Measurements from ENCODE around the gene CRK.
"Not testable (repeated sequence)": the region's sequence is repeated elsewhere in the genome, so short reads cannot be mapped to it uniquely, and the experiment has no call there.

Gene CRK

DNA sequence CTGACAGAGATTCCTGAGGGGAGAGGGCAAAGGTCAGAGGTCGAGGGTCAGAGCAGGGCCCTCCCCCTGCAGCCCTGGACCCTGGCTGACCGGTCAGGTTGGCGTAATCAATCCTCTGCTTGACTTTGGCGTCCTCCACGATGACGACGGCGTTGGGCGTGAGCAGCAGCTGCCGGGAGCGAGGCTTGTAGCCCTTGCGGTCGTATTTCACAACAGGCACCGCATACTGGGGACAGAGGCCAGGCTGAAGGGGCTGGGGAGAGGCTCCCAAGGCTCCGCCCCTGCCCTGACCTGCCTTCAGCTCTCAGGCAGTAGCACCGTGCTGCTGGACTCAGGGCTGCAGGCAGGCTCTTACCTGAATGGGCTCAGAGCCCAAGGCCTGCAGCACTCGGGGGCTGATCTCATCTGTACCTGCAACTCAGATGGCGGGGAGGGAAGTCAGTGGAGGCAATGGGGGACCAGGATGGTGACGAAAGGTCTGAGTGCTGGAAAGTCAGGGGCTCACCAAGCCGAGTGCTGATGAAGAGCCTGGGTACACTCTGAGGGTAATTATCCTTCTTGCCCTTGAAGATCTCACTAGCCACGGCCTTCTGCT, 12.0 kb upstream of the CRK start:
- no peak for DNase-seq (ENCODE audit: low spot score)

DNA sequence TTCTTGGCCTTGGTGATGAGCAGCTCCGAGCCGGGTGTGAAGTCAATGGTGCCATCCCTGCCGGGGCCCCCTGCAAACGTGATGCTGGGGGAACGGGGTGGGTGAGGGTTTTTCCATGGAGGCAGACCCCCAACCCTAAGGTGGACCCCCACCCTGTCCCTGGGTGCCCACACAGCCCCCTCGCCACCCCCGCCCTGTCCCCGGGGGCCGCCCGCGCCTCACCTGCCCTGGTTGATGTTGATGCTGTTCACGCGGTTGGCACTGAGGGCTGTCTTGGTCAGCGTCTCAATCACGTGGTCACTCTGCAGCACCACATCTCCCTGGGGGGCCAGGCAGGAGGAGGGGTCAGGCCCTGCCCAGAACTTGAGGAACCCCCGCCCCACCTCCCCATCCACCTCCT, 11.2 kb upstream of the CRK start:
- DNase-seq (ENCODE audit: low spot score): no peak

DNA sequence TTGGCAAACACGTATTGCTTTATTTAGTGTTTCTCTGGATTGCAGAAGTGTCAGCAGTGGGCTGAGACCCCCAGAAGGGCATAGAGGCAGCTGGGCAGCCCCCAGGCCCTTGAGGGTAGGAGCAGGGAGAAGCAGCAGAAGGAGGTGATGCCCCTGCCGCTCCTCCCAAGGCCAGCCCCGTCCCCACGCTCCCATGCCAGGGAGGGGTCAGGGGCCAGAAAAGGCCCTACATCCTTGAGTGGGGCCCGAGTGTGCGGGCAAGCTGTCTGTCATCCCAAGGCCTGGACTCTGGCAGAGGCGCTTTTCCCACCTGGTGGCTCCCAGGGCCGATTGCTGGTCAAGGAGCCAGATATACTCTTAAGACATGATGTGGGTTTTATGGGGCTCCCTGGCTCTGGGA, 8.2 kb upstream of the CRK start:
- no peak for DNase-seq (ENCODE audit: low spot score)

DNA sequence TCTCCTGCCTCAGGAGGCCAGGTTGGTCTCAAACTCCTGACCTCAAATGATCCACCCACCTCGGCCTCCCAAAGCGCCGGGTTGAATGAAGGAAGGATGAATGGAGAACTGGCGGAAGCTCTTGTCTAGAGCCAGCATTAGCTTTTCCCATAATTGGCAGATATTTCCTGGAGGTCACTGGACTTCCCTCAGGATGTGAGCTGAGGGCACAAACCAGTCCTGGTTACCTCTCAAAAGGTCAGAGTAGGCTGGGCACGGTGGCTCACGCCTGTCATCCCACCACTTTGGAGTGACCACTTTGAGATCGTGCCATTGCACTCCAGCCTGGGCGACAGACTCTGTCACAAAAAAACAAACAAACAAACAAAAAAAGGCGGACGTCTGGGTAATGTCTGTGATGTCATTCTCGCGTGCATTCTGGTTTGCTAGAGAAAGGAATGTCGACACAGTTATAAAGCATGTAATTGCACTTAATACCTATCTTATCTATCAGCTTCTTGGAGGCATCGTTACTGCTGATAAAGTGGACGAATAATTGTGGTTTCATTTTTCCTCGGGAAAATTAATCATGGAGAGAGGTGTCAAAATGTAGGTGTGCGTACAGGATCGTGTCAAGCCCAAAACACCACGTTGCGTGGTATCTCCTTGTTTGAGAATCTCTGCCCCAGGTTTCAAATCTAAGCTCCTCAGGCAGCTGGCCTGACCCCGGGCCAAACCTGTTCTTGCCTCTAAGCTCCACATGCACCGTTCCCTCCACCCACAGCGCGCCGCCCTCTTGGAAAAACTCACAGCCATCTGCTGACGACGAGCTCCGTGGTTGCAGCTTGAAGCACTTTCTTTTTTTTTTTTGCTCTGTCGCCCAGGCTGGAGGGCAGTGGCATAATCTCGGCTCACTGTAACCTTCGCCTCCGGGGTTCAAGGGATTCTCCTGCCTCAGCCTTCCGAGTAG, 6.4 kb upstream of the CRK start:
- DNase-seq (ENCODE audit: low spot score): no peak

DNA sequence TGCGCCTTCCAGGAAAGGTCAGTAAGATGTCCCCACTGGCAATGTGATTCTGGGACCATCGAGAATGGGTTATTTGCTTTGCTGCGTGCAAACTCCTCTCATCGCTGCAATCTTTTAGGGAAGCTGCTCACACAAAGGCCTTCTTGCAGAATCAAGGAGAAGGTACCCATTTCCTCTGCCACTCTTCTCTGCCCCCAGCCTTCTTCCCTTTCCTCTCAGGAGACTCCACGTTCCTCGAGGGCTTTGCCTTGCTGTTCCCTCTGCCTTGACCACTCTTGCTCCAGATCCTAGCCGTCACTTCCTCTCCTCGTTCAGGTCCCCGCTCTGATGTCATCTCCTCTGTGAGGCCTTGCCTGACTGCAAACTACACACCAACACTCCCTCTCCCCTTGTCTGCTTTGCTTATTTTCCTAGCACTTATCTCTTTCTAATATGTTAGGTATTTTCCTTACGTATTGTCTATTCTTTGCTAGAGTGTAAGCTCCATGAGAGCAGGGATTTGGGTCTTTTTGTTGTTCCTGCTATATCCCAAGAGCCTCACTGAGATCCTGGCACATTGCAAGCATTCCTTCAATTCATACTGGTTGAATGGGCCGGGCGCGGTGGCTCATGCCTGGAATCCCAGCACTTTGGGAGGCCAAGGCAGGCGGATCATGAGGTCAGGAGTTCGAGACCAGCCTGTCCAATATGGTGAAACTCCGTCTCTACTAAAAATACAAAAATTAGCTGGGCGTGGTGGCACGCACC, 5.3 kb upstream of the CRK start:
- DNase-seq (ENCODE audit: low spot score): no peak

DNA sequence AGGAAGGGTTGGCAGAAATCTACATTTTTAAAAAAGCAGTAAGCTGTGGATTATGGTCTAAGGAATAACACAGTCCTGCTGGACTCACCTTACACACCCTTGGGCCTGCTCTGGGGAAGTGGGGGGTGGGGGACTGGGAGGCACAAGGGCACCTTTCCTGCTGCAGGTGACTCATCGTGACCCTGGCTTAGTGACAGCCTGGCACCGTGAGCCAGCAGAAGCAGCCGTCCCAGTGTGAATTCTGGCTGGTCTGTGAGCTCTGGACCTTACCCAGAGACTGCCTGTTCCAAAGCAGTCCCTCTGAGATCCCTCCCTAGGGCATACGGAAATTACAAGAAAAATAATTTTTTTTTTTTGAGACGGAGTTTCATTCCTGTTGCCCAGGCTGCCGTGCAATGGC, 4.2 kb upstream of the CRK start:
- no peak for DNase-seq (ENCODE audit: low spot score)

DNA sequence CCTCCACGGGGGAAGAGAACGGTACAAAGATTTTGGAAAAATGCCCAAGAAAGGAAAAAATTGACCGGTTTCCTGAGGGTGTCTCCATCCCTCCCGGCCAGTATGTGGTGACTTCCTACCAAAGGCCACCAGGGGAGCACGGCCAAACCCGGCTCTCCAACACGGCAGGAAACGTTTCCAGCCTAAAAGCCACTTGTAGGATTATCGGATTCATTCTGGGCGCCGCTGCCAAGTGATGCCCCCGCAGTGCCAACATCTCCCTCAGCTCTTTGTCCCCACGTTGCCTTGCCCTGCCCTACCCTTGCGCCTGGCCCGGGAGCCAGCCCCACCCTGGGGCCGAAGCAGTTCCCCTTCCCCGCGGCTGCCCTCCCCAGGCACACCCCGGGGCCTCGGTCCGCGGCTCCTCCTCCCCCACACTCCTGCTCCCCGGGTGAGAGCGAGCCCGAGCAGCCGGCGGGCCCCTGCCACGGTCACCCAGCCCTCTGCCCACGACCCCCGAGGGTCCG, 688 bp downstream of the CRK start:
- DNase-seq (ENCODE audit: low spot score): no peak

DNA sequence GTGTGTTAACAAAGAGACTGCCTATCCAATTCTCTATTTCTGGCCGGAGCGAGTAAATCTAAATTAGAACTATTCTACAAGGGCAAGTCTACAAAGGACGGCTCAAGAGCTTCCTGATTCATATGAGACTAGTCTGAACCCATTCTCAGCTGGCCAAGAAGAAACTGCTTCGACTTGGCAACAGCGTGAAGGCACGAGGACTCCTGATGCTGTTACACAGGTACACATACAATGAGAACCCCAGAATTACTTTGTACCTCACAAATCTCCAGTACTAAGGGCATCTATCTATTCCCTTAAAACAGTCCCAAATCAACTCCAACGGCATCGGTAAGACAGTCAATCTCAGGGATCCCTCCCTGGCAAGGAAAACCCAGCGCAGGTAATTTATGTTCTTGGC, 1.5 kb downstream of the CRK start:
- DNase-seq (ENCODE audit: low spot score): no peak

DNA sequence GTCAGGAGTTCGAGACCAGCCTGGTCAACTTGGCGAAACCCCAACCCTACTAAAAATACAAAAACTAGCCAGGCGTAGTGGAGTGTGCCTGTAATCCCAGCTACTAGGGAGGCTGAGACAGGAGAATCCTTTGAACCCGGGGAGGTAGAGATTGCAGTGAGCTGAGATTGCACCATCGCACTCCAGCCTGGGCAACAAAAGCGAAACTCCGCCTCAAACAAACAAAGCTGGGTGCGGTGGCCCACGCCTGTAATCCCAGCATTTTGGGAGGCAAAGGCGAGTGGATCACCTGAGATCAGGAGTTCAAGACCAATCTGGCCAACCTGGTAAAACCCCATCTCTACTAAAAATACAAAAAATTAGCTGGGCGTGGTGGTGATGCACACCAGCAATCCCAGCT, 2.3 kb downstream of the CRK start:
- not testable (repeated sequence) for DNase-seq (ENCODE audit: low spot score)

DNA sequence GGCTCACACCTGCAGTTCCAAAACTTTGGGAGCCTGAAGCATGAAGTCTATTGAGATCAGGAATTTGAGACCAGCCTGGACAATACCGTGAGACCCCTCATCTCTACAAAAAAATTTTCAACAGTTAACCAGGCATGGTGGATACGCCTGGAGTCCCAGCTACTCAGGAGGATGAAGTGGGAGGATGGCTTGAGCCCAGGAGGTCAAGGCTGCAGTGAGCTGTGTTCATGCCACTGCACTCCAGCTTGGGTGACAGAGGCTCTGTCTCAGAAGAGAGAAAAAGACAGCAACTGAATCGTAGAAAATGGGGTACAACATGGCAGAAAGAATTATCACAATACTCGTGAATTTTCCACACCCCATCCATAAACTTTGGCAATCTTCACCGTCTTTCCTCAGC, 3.2 kb downstream of the CRK start:
- DNase-seq (ENCODE audit: low spot score): no peak

DNA sequence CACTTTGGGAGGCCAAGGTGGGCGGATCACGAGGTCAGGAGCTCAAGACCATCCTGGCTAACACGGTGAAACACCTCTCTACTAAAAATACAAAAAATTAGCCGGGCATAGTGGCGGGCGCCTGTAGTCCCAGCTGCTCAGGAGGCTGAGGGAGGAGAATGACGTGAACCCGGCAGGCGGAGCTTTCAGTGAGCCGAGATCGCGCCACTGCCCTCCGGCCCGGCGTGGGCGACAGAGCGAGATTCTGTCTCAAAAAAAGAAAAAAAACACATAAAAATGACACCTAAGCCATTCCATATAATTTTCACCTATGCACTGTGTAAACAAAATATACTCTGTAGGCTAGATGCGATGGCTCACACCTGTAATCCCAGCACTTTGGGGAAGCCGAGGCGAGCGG, 5.8 kb downstream of the CRK start:
- DNase-seq (ENCODE audit: low spot score): not testable (repeated sequence)

DNA sequence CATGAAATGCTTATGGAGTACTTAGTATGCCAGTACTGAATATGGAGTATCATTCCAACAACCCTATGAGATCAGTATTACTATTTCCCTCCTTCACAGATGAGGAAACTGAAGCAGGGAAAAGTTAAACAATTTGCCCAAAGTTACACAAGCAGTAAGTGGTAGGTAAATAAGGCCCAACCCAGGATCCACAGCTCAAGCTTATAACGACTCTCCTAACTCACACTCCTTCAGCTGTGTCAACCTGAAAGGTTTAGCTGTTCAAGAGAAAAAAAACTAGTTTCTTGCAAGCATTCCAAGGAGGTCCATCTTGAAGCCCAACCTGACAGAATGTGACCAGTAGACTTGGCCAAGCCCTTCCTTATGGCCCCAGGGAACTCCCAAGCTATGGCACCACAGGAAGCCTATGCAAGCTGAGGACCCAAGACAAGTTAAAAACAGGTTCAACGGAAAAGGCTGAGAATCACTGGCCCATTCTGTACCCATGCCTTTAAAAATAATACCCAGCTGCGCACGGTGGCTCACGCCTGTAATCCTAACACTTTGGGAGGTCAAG, 6.5 kb downstream of the CRK start:
- DNase-seq (ENCODE audit: low spot score): no peak

DNA sequence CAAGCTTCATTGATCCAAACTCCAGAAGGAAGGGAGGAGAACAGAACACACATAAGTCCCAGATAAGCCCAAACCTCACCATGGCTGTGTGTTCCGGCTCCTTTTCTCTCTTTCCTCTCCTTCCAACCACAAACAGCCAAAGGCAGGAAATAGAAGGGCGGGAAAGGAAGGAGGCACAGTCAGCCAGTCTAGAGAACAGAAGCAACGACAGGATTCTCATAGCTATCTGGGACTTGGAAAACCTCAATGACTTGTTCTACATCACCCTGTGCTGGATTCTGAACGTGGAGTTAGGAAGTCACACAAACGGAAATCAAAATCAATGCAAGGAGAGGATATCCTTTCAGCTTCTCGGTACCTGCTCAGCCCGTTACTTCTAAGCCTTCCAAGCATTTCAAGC, 9.0 kb downstream of the CRK start:
- no peak for DNase-seq (ENCODE audit: low spot score)

DNA sequence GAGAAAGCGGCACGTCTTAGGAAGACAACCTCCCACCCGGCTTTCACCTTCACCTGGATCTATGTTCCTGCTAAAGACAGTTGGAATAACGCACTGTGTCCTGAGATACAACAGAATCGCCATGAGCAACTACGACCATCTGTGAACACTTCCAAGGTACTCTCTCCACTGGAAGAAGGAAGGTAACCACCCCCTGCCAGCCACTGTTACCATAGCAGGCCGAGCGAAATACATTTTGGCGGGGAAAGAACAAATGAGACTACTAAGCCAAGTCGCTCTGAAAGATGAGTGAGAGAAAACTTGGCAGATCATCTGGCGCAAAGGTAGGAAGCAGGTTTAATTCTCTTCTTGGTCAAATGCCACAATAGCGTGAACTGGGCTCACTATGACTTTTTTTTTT, 9.8 kb downstream of the CRK start:
- no peak for DNase-seq (ENCODE audit: low spot score)

DNA sequence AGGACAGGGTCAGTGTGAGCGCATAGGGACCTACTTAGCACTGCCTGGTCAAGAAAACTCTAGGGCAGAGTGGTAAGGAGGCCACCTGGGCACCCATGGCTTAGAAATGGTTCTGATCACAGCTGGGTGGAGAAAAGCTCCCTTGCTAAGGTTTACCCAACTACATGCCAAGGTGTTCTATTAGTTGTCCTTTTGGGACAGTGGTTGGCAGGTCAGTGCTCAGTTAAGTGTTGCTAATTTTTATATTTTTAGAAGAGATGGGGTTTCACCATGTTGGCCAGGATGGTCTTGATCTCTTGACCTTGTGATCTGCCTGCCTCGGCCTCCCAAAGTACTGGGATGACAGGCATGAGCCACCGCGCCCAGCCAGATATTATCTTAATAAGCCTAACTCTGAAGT, 10.3 kb downstream of the CRK start:
- DNase-seq (ENCODE audit: low spot score): not testable (repeated sequence)

DNA sequence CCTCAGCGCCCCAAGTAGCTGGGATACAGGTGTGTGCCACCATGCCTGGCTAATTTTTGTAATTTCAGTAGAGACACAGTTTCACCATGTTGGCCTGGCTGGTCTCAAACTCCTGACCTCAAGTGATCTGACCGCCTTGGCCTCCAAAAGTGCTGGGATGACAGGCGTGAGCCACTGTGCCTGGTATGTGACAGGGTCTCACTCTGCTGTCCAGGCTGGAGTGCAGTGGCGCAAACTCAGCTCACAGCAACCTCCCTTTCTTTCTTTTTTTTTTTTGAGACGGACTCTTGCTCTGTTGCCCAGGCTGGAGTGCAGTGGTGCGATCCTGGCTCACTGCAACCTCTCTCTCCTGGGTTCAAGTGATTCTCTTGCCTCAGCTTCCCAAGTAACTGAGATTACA, 13.3 kb downstream of the CRK start:
- not testable (repeated sequence) for DNase-seq (ENCODE audit: low spot score)

DNA sequence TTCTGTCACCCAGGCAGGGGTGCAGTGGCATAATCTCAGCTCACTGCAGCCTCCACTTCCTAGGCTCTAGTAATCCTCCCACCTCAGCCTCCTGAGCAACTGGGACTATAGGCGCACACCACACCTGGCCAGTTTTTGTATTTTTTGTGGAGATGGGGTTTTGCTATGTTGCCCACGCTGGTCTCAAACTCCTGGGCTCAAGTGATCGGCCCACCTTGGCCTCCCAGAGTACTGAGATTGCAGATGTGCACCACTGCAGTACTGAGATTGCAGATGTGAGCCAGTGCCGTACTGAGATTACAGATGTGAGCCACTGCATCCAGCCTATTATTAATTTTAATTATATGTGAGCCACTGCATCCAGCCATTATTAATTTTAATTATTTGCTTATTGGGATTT, 13.8 kb downstream of the CRK start:
- DNase-seq (ENCODE audit: low spot score): no peak

DNA sequence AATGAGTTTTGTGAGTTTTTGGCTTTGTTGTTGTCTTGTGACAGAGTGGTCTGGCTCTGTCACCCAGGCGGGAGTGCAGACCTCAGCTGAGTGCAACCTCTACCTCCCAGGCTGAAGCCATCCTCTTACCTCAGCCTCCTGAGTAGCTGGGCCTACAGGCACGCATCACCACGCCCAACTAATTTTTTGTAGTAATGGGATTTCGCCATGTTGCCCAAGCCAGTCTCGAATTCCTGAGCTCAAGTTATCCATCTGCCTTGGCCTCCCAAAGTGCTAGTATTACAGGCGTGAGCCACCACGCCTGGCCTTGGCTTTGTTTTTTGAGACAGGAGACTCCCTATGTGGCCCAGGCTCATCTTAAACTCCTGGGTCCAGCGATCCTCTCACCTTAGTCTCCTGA, 15.1 kb downstream of the CRK start:
- DNase-seq (ENCODE audit: low spot score): no peak

DNA sequence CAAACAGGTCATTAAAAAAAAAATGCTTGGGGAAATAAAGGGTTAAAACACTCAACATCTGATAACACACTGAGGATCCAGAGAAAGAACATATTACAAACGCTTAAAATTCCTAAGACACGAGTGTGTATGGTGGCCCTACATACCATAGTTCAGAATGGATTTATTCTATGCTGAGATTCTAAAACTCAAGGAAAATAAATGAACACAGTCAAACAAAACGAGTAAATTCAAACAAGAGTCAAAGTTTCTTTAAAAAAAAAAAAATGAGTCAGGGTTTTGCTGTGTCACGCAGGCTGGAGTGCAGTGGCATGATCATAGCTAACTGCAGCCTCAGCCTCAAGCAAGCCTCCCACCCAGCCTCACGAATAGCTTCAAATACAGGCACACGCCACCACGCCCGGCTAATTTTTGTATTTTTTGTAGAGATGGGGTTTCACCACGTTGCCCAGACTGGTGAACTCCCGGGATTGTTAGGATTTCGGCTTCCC, 17.4 kb downstream of the CRK start:
- no peak for DNase-seq (ENCODE audit: low spot score)

DNA sequence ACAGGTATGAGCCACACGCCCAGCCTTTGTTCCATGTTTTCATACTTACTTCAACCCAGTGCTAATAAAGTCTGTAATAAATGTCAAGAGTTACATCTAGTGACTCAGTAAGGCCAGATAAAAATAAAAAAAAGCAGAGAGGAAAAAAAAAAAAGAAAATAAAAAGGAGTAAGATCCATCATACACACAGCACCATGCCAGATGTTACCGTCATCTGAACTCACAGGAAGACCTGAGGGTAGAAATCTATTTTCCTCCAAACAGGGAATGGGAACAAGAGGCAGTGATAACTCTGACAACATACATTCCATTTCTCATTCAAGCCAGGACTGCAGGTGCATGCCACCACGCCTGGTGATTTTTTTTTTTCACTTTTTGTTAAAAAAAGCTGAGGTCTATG, 20.7 kb downstream of the CRK start:
- no peak for DNase-seq (ENCODE audit: low spot score)

DNA sequence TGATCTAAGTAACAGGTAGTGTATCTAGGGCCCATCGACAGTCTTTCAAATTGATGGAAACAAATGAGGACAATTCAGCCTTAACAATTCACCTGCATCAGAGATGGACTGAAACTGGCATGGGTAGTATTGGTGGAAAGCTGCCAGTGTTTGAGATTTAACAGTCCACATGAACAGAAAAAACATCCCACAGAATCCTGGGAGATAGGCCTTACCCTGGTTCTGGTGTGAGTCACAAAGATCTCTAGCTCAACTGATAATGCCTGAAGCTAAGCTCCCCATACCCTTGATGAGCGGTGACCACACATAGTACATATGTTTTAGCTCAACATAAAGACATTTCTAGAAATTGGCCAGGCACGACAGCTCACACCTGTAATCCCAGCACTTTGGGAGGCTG, 21.9 kb downstream of the CRK start:
- DNase-seq (ENCODE audit: low spot score): no peak

DNA sequence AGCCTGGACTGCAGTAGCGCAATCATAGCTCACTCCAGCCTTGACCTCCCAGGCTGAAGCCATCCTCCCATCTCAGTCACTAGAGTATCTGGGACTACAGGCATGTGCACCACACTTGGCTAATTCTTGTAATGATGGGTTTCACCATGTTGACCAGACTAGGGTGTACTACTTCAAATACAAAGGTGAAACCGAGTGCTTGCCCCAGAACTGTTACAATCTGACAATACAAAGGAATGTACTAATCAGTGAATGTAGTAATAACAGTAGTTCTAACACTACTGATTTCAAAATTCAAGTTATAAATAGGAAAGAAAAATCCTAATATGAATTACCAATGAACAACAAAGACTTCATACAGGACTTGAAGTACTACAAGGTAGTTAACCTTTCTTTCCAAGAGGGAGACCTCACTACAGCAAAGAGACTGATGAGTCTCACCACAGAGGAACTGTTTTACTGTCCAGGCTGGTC, 24.4 kb downstream of the CRK start:
- no peak for DNase-seq (ENCODE audit: low spot score)

All from left forelimb (tissue), 1 donor.